GM18873 (cell line): Measurements from ENCODE around the gene NTM.

Source experiments
- ATAC-seq: cut with Tn5 transposase; IDR thresholded peaks from one replicate; pipeline ENCODE4 v1.9.1; 2021; ENCODE audit warnings: mild to moderate bottlenecking, moderate library complexity, moderate number of reproducible peaks; ENCODE audit not compliant: unreplicated experiment, low FRiP score

Gene NTM

DNA sequence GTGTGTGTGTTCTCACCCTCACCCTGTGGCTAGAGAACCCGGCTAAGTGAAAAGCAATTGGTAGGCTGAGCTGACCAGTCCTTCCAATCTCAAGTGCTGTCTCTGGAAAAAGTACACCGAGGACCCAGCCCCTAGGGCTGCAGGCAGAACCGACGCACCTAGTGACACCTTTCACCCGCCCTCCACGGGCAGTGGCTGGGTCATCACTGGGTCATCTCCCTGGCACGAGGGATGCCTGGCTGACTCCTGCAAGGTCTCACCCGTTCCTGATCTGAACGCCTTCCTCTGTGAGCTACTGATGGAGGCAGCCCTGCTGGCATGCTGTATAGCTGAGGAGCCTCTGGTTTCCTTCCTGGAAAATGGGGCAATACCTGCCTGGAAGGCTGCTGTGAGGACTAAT, 311.5 kb downstream of the NTM start:
- no peak for ATAC-seq

DNA sequence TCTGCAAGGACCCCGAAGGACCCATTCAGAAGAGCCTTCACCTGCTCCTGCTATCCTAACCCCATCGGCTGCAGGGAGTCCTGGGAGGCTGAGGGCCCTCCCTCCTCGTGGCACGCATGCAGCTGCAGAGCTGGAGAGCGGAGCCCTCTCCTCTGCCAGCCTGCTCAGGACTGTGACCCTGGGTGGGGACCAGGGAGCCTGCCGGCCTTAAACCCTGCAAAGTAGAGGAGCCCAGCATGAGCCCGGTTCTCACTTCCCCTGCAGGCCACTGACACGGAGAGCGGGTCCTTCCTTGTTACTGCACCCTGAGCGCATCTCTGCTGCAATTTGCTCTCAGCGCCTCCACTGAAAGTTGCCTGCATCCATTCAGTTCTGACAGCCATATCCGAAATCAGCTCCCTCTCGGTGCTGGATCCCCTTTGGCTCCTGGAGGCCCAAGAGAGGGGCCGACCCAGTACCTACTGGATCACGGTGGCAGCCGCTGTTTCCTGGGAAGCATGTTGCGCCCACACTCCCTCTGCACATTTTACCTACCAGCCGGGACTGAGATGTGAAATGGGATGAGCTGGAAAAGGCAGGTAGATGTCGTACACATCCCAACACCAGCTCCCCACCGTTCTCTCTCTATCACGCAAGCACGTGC, 312.1 kb downstream of the NTM start:
- no peak for ATAC-seq

DNA sequence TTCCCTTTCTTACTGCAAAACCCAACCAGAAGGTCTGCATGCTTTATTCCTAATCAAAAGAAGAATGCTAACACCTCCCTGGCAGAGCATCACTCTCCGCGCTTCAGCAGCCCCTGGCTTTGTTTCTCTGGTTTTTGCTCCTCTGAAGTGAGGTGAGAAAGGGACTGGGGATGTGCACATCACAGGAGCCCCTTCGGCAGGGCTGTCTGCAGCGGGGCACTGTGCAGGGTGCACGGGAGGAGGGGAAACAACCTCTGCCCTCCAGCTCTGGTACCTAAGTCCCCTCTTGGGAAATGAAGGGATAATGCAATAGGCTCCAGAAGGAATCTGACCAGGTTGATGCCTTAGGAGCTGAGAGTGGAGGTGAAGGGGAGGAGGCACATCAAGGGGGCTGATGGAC, 312.7 kb downstream of the NTM start:
- ATAC-seq: no peak

DNA sequence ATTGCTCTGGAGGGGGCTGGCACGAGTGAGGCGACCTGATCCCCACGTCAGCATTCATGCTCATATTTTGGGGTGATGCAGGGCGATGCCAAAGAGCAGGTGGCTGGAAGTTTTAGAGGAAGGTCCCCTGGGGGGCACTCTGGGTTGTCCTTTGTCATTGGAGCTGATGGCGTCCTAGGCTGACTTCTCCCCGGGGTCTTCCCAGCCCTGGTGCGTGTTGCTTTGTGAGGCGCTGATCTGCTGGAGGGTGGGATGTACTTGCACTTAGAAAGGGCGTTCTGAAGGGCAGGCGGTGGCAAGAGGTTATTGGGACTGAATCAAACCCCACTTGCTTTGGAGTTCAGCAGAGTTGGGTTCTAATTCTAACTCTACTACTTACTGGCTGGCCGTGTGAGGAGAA, 313.3 kb downstream of the NTM start:
- ATAC-seq: no peak

GRCh38 chr11:131684111-131685060, 314.0 kb downstream of the NTM start:
- ATAC-seq: no peak

DNA sequence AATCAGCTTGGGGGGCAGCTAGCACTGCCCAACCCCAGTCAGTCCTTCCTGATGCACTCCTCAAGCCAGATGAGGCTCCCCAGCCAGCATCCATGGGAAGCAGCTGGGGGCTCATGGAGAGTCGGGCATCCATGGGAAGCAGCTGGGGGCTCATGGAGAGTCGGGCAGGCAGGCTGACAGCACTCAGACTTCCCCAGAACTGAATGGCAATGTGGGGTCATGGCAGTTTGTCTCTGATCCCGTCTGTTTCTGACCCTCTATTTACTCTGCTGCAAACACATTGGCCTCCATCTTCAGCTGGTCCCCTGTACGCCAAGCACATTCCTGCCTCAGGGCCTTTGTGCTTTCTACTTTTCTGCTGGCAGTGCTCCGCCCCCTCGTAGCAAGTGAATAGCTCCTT, 314.8 kb downstream of the NTM start:
- no peak for ATAC-seq

DNA sequence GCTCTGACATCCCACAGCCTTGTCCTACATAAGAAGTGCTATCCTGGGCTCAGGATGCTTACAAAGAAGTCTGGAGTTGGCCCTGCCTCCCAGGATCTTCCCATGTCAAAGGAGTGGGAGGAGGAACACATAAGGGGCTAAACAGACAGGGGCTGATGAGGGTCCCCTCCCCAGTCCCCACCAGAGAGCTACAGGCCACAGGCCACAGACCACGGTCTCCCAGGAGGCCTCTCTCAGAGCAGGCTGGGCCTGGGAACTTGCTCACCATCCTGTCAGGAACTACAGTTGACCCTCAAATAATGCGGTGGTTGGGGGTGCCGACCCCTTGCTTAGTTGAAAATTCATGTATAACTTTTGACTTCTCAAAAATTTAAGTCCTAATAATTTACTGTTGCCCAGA, 315.5 kb downstream of the NTM start:
- ATAC-seq: no peak

- no peak for ATAC-seq
Measured at GRCh38 chr11:131686836-131687235, 316.4 kb downstream of the NTM start.

DNA sequence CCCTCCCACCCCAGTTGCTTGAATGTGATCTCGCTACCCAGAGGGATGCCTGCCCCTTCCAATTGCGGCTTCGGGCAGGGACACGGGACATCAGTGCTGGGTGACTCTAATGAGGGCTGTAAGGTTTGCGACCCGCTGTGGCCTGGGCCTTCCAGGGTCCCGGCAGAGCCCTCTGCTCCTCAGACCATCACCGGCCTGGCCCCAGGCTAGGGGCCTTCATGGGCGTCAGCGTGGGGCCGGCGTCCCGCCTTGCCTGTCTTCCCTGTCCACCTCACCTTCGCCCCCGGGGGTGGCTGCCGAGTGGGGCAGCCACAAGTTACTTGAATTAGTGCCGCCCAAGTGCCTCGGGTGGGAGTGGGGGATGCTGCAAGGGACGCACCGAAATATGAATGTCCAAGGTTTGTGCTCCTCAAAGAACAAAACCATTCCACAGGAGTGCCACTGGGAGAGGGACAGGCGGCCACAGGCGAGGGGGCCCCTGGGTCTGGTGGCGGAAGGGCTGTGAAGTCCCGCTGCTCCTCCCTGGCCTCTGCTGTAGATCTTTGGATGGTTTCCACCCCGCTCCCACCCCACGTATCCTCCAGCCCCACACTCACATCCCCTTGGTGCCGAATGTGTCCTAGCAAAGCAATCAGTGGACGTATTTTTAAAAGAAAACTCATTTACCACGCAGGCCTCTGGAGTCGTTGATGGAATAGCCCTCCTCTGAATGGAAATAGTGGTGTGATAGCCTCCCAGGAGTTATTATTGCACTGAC, 317.1 kb downstream of the NTM start:
- ATAC-seq: no peak

DNA sequence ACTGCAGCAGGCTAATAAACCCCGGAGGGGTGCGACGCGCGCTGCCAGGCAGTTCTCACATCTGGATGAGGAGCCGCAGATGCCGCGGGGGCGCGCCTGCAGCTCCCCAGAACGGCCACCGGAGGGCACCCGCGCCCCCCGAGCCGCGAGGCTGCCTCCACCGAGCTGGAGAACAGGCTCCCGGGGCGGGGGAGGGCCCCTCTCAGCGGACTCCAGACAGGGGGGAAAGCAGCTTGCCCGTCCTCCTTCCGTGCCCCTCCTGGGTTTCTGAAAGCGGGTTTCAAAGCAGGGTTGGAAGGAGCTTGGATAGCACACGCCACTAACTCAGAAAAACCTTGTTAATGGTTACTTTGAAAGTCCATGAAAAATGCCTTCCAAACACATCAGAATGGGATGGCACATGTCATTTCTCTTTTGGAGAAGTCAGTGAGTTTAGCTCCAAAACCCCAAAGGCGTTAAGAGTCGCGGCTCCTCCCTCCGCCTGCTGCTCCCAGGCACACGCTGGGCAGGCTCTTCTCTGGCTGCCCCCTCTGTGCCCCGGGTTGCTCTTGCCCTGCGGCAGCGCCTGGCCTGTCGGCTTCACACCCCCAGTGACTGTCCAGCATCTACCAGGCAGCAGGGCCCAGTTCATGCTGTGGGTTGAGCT, 317.8 kb downstream of the NTM start:
- no peak for ATAC-seq

DNA sequence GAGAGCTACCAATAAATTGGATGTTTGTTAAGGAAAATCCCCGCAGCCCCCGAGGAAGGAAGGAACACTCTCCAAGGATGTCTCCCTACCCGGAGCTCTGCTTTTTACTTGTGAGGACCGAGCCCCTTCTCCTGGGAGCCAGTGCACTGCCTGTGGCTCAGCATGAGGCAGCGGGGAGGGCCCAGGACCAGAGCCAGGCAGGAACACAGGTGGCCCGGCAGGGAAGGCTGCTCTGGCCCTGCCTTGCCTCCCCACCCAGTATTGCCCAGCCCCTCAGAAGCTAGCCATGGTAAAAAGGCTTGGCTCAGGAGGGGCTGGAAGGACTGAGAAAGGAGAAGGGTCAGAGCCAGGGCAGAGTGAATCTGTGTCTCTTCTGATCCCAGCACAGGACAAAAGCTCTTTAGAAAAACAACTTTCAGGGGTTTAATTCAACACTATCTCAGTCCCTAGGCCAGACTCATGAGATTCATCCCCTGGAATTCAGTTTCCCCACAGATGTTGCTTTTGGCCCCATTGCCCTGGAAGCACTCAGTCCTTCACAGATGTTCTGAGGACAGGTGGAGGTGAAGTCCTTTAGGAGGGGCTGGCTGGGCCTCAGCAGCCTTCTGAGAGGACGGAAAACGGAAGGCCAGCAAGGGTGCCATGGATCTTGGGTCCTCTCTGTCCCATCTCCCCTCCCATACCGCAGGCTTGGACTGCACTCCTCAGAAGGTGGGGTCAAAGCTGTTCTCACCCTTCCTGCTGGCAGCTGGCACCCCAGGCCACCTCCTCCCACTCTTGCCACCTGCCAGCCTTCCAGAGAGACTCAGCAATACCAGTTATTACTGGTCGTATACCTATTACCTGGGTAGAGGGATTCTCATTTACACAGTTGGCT, 318.9 kb downstream of the NTM start:
- ATAC-seq: no peak

DNA sequence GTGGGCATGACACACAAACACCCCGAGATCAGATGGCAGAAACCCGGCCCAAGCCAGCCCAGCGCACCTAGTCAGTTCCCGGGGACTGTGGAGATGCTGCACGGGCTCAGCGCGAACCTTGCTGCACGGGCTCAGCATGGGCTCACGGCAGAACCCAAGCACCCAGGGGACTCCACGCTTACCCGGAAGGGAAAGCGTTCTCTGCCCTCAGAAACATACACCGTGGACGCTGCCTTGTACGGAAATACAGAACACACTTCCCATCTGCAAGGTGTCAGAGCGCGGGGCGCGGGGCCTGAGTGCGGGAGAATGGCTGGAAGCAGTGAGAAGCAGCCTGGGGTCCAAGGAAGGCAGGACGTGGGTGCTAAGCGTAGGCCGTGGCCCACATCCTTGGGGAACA, 319.9 kb downstream of the NTM start:
- no peak for ATAC-seq

GRCh38 chr11:131690776-131691175, 320.4 kb downstream of the NTM start:
- no peak for ATAC-seq

GRCh38 chr11:131691181-131692041, 321.0 kb downstream of the NTM start:
- no peak for ATAC-seq

DNA sequence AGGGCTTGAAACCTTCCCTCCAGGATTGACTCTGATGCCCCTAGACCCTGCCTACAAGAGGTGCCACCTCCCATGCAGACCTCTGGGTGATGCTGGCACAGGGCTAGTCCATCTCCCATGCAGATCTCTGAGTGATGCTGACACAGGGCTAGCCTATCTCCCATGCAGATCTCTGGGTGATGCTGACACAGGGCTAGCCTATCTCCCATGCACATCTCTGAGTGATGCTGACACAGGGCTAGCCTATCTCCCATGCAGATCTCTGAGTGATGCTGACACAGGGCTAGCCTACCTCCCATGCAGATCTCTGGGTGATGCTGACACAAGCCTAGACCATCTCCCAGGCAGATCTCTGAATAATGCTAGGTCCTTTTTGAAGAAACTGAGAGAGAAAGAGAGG, 321.7 kb downstream of the NTM start:
- no peak for ATAC-seq

- ATAC-seq: no peak
Measured at GRCh38 chr11:131692961-131693360, 322.5 kb downstream of the NTM start.

DNA sequence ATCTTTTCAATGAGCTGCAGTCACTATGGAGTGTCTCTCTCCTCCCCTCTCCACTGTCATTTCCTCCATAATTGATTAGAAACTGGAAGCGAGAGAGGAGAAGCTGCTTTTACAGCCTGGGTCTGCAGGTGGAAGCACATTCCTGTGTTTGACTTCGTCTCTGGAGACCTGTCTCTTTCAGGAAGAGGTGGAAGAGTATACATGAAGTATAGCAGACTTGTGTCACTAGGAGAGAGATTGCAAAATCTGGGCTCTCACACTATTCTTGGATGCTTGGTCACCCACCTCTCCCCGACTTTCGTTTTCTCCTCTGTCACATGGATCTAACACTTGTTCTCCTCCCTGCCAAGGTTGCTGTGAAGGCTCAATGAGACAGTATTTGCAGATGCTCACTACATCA, 323.3 kb downstream of the NTM start:
- no peak for ATAC-seq

GRCh38 chr11:131694526-131695424, 324.4 kb downstream of the NTM start:
- ATAC-seq: peak; percentile 77
